Mesendoderm (in vitro differentiated cells): ENCODE data around the gene CCL3.
"Not testable (repeated sequence)": the region's sequence is repeated elsewhere in the genome, so short reads cannot be mapped to it uniquely, and the experiment has no call there.

Source experiments
- DNase-seq: peaks from one replicate; pipeline ENCODE4 v3.0.0; 2013
- H2AK5ac ChIP-seq: 2 replicates; pipeline ENCODE4 v1.6.1; 2013; ENCODE audit warnings: low read length, inconsistent platforms
- H2BK120ac ChIP-seq: 2 replicates; pipeline ENCODE4 v1.6.1; 2013; ENCODE audit warnings: low read depth, mild to moderate bottlenecking, low read length, moderate library complexity, mixed read lengths
- H2BK15ac ChIP-seq: replicated peaks from 2 replicates; pipeline ENCODE4 v1.6.1; 2013; ENCODE audit warnings: low read depth, mild to moderate bottlenecking, moderate library complexity
- H2BK5ac ChIP-seq: 2 replicates; pipeline ENCODE4 v1.6.1; 2013; ENCODE audit warnings: low read length, inconsistent platforms
- H3K18ac ChIP-seq: 2 replicates; pipeline ENCODE4 v1.6.1; 2013; ENCODE audit warnings: mild to moderate bottlenecking, low read length, mixed read lengths
- H3K23ac ChIP-seq: one replicate; pipeline ENCODE4 v1.6.1; 2013; ENCODE audit warnings: low read length
- H3K27ac ChIP-seq: 2 replicates; pipeline ENCODE4 v1.5.1; 2013; ENCODE audit warnings: low read depth, mild to moderate bottlenecking, inconsistent platforms, low read length, moderate library complexity
- H3K27me3 ChIP-seq: 2 replicates; pipeline ENCODE4 v1.6.1; 2013; ENCODE audit warnings: low read length, control low read depth, mild to moderate bottlenecking, inconsistent platforms; ENCODE audit not compliant: insufficient read depth, poor library complexity
- H3K36me3 ChIP-seq: 2 replicates; pipeline ENCODE4 v1.6.1; 2013; ENCODE audit warnings: low read length, inconsistent platforms; ENCODE audit not compliant: control insufficient read depth, insufficient read depth
- H3K4ac ChIP-seq: one replicate; pipeline ENCODE4 v1.6.1; 2013; ENCODE audit warnings: low read depth, mild to moderate bottlenecking, low read length, moderate library complexity
- H3K4me1 ChIP-seq: 2 replicates; pipeline ENCODE4 v1.6.1; 2013; ENCODE audit warnings: low read depth, low read length, inconsistent platforms; ENCODE audit not compliant: control insufficient read depth
- H3K4me2 ChIP-seq: 2 replicates; pipeline ENCODE4 v1.6.1; 2013; ENCODE audit warnings: low read length
- H3K4me3 ChIP-seq: 2 replicates; pipeline ENCODE4 v1.5.1; 2013; ENCODE audit warnings: mild to moderate bottlenecking, low read length
- H3K56ac ChIP-seq: one replicate; pipeline ENCODE4 v1.6.1; 2013; ENCODE audit warnings: low read length
- H3K79me1 ChIP-seq: 2 replicates; pipeline ENCODE4 v1.6.1; 2013; ENCODE audit warnings: low read length, inconsistent platforms
- H3K79me2 ChIP-seq: 2 replicates; pipeline ENCODE4 v1.6.1; 2013; ENCODE audit warnings: mild to moderate bottlenecking, low read length; ENCODE audit not compliant: control insufficient read depth, insufficient read depth
- H3K9ac ChIP-seq: 2 replicates; pipeline ENCODE4 v1.6.1; 2013; ENCODE audit warnings: low read length, inconsistent platforms
- H4K5ac ChIP-seq: one replicate; pipeline ENCODE4 v1.6.1; 2013; ENCODE audit warnings: low read length
- H4K8ac ChIP-seq: one replicate; pipeline ENCODE4 v1.6.1; 2013; ENCODE audit warnings: low read depth, mild to moderate bottlenecking, control low read depth, low read length, moderate library complexity
- WGBS: extraction: QIAGEN DNeasy Blood & Tissue Kit; methylation state at CpG from one replicate; pipeline ENCODE4 v1.1.7; 2013; ENCODE audit warnings: low lambda C conversion rate, missing lambda C conversion rate; ENCODE audit not compliant: insufficient coverage; ENCODE audit errors: extremely low coverage; 5-methylcytosine and 5-hydroxymethylcytosine counted together

CCL3 gene

DNA sequence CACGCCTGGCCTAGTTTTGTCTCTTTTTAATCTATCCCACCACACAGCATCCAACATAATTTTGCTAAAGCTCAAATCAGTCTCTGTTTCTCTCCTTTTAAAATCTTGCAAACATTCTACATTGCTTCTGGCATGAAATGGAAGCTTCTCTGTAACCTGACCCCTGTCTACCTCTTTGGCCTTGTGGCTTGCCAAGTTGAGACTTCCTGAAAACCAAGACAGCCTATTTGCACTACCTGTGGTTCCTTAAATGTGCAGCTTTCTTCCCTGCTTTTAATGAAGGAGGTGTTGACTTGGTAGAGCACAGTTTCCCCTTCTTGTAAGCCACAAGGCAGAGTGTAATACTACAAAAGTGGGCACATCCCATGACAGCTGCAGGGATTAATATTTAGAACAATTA, 6.0 kb upstream of the CCL3 start:
- Histone ChIP-seq H3K9ac (no peak overlapping the region), H3K79me2 (no peaks in the 10 kb centered on the region), H3K27me3 (no peaks in the 10 kb centered on the region), H3K18ac (no peak overlapping the region), H2AK5ac (no peak overlapping the region), H2BK15ac (no peak overlapping the region), H3K4me3 (no peak overlapping the region), H3K4ac (no peak overlapping the region), H3K36me3 (no peaks in the 10 kb centered on the region), H4K5ac (no peak overlapping the region), H4K8ac (no peak overlapping the region), H2BK5ac (no peak overlapping the region), H2BK120ac (no peak overlapping the region), H3K4me1 (no peaks in the 10 kb centered on the region), H3K79me1 (no peaks in the 10 kb centered on the region), H3K56ac (no peak overlapping the region), H3K27ac (no peak overlapping the region), H3K23ac (no peak overlapping the region), H3K4me2 (no peak overlapping the region)
- DNase-seq = no peak
- no CpG with 5 or more reads among the region's 1 CpG for WGBS

GRCh38 chr17:36094746-36095145, 4.8 kb upstream of the CCL3 start:
- H3K4me1 ChIP-seq = no peaks in the 10 kb centered on the region
- no peak overlapping the region for H3K4me3 ChIP-seq
- no CpG with 5 or more reads among the region's 7 CpGs for WGBS

GRCh38 chr17:36094232-36094631, 4.3 kb upstream of the CCL3 start:
- H3K9ac ChIP-seq = no peak overlapping the region
- no peaks in the 10 kb centered on the region for H3K27me3 ChIP-seq
- no peaks in the 10 kb centered on the region for H3K79me2 ChIP-seq
- DNase-seq = no peak
- no peak overlapping the region for H3K4me3 ChIP-seq
- H3K23ac ChIP-seq = no peak overlapping the region
- no peak overlapping the region for H3K4me2 ChIP-seq
- no peak overlapping the region for H3K27ac ChIP-seq
- no peak overlapping the region for H3K56ac ChIP-seq
- H4K5ac ChIP-seq = no peak overlapping the region
- H3K4me1 ChIP-seq = no peaks in the 10 kb centered on the region
- H2BK120ac ChIP-seq = no peak overlapping the region
- no peaks in the 10 kb centered on the region for H3K36me3 ChIP-seq
- H2AK5ac ChIP-seq = no peak overlapping the region
- no peak overlapping the region for H3K4ac ChIP-seq
- no peak overlapping the region for H3K18ac ChIP-seq
- H4K8ac ChIP-seq = no peak overlapping the region
- no peaks in the 10 kb centered on the region for H3K79me1 ChIP-seq
- H2BK5ac ChIP-seq = no peak overlapping the region
- no peak overlapping the region for H2BK15ac ChIP-seq
- no CpG with 5 or more reads among the region's 1 CpG for WGBS

More at GRCh38 chr17:36094746-36095145, 4.8 kb upstream of the CCL3 start:
- no peak overlapping the region for H3K56ac ChIP-seq
- no peaks in the 10 kb centered on the region for H3K79me1 ChIP-seq
- DNase-seq = no peak
- H4K8ac ChIP-seq = no peak overlapping the region
- no peak overlapping the region for H2AK5ac ChIP-seq
- H3K79me2 ChIP-seq = no peaks in the 10 kb centered on the region
- no peaks in the 10 kb centered on the region for H3K36me3 ChIP-seq
- no peak overlapping the region for H3K9ac ChIP-seq
- H3K18ac ChIP-seq = no peak overlapping the region
- no peak overlapping the region for H2BK120ac ChIP-seq
- H4K5ac ChIP-seq = no peak overlapping the region
- no peak overlapping the region for H2BK15ac ChIP-seq
- H3K4me2 ChIP-seq = no peak overlapping the region
- H2BK5ac ChIP-seq = no peak overlapping the region
- no peak overlapping the region for H3K27ac ChIP-seq
- no peak overlapping the region for H3K4ac ChIP-seq
- H3K23ac ChIP-seq = no peak overlapping the region
- no peaks in the 10 kb centered on the region for H3K27me3 ChIP-seq

DNA sequence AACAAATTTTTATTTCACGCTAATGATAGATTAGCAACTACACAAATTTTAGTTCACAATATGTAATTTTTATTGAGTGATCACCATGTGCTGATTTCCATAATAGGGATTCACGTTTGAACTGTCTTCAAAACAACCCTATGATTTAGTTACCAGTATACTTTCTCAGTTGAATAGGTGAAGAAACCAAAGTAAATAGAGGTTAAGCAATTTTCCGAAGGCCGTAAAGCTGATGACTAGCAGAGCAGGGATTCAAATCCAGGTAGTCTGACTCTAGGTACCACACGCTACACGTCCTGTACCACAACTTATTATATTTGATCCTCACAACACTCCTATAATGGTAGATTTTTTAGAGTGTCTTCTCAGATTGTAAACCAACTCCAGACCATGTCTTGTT, 2.8 kb upstream of the CCL3 start:
- not testable (repeated sequence) for H3K9ac ChIP-seq, H3K4me3 ChIP-seq, H3K18ac ChIP-seq, H3K79me2 ChIP-seq, H2BK5ac ChIP-seq, H3K27me3 ChIP-seq, H2BK15ac ChIP-seq, H3K36me3 ChIP-seq, H3K56ac ChIP-seq, H3K27ac ChIP-seq, H4K8ac ChIP-seq, H3K79me1 ChIP-seq, H3K4me2 ChIP-seq, H2BK120ac ChIP-seq, DNase-seq, H4K5ac ChIP-seq, H3K4ac ChIP-seq, H3K23ac ChIP-seq, H3K4me1 ChIP-seq, H2AK5ac ChIP-seq
- WGBS = no CpG with 5 or more reads among the region's 6 CpGs

DNA sequence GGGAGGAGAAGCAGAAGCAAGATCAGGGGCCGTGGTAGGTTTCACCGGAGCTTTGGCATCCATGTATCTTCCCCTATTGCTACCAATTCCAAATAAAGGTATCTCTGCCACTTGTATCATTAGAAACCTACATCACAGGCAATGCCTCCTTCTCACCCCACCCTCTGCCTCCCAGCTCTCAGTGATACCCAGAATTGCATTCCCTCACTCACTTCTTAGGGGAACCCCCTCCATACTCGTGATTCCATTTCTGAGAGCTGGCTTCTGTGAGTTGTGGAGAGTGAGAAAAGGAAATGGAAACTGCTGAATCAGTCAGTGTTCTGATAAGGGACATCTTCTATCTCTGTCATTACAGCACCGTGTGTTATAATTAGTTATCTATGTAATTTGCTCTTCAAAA, 2.3 kb upstream of the CCL3 start:
- no peak overlapping the region for H3K4me3 ChIP-seq
- no peak overlapping the region for H3K27ac ChIP-seq
- no peaks in the 10 kb centered on the region for H3K4me1 ChIP-seq
- no peaks in the 10 kb centered on the region for H3K79me1 ChIP-seq
- H2BK120ac ChIP-seq = no peak overlapping the region
- H4K8ac ChIP-seq = no peak overlapping the region
- H3K36me3 ChIP-seq = no peaks in the 10 kb centered on the region
- H2BK15ac ChIP-seq = no peak overlapping the region
- H3K56ac ChIP-seq = no peak overlapping the region
- no CpG with 5 or more reads among the region's 4 CpGs for WGBS
- no peak overlapping the region for H3K4me2 ChIP-seq
- no peak overlapping the region for H3K18ac ChIP-seq
- no peaks in the 10 kb centered on the region for H3K79me2 ChIP-seq
- no peak overlapping the region for H3K4ac ChIP-seq
- H3K23ac ChIP-seq = no peak overlapping the region
- no peak overlapping the region for H2BK5ac ChIP-seq
- DNase-seq = no peak
- H2AK5ac ChIP-seq = no peak overlapping the region
- H3K27me3 ChIP-seq = no peaks in the 10 kb centered on the region
- H4K5ac ChIP-seq = no peak overlapping the region
- no peak overlapping the region for H3K9ac ChIP-seq

DNA sequence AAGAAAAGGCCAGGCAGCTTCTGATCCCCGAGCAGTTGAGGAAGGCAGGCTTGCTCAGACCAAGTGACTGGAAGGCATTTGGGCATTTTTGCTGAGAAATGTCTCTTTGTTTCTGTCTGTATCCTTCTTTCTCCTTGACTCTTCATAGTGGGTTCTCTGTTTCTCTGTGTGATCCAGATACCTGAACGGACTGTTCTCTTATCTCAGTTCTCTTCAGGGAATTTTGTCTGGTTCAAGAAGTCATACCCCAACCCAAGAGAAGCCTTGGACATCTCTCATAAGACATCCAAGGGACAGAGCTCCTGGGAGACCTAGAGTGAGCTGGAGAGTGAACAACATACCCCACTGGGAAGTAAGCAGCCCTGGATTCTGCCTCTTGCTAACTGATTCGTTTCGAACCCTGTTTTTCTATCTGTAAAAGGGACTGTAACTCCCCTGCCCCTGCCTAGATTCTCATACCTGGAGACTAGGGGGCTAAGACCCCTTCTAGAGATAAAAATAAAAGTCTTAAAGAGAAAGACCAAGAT, 541 bp downstream of the CCL3 start:
- Histone ChIP-seq H2BK15ac (no peak overlapping the region), H3K23ac (no peak overlapping the region), H4K5ac (no peak overlapping the region), H3K4ac (no peak overlapping the region), H3K4me1 (no peaks in the 10 kb centered on the region), H3K79me2 (no peaks in the 10 kb centered on the region), H3K9ac (no peak overlapping the region), H3K27me3 (no peaks in the 10 kb centered on the region), H4K8ac (no peak overlapping the region), H3K4me3 (no peak overlapping the region), H3K79me1 (no peaks in the 10 kb centered on the region), H2AK5ac (no peak overlapping the region), H3K36me3 (no peaks in the 10 kb centered on the region), H2BK5ac (no peak overlapping the region), H3K18ac (no peak overlapping the region), H3K27ac (no peak overlapping the region), H2BK120ac (no peak overlapping the region), H3K4me2 (no peak overlapping the region), H3K56ac (no peak overlapping the region)
- no peak for DNase-seq
- WGBS = no CpG with 5 or more reads among the region's 4 CpGs
